Adrenal gland (tissue), 12 donors: ENCODE results near the gene SPART. TPM values are rescaled to one million over a fixed set of nuclear protein-coding genes. Genes with fewer than 3 reads are reported as not detected.

Experiments used
- DNase-seq, 7 donors: peaks; one replicate each; pipeline ENCODE4 v3.0.0-alpha.2; 2019 to 2020
- H3K27ac ChIP-seq, 5 donors: fragments of 200-600 bp; sonication (generic) in 4 of 5; 1 replicate in 3 of 5; 2 replicates in 2 of 5; pipeline versions ENCODE4 v1.5.1 to v1.8.0; 2016 to 2020; ENCODE audit warnings: mild to moderate bottlenecking in 1 of 5
- H3K27me3 ChIP-seq: fragments of 200-600 bp; 2 replicates; pipeline ENCODE4 v1.8.0; 2021
- H3K36me3 ChIP-seq, 2 donors: fragments of 200-600 bp; replicated peaks in 1 of 2; 1 replicate in 1 of 2; 2 replicates in 1 of 2; pipeline versions ENCODE4 v1.5.1 to v1.8.0; 2018 to 2022
- H3K4me1 ChIP-seq, 2 donors: fragments of 200-600 bp; replicated peaks in 1 of 2; 1 replicate in 1 of 2; 2 replicates in 1 of 2; pipeline versions ENCODE4 v1.5.1 to v1.8.0; 2018 to 2021
- H3K4me3 ChIP-seq, 4 donors: fragments of 200-600 bp; sonication (generic) in 3 of 4; one replicate each; pipeline ENCODE4 v1.5.1; 2016 to 2018
- H3K9me3 ChIP-seq, 3 donors: fragments of 200-600 bp; sonication (generic) in 1 of 3; replicated peaks in 1 of 3; 1 replicate in 2 of 3; 2 replicates in 1 of 3; pipeline versions ENCODE4 v1.5.1 to v1.8.0; 2016 to 2021
- POLR2A ChIP-seq, 2 donors: fragments of 450-650 bp; IDR thresholded peaks; one replicate each; pipeline ENCODE4 v1.6.1; 2017; ENCODE audit warnings: antibody characterized with exemption in 2 of 2, mild to moderate bottlenecking in 2 of 2, moderate library complexity in 1 of 2
- WGBS, 4 donors: extraction: QIAGEN DNeasy Blood & Tissue Kit in 2 of 4; methylation state at CpG; one replicate each; pipeline versions ENCODE4 v1.1.5 to v1.1.7; 2013 to 2017; 5-methylcytosine and 5-hydroxymethylcytosine counted together
- intact Hi-C, 2 donors: fragments of 100-400 bp; cut with DNase I; formaldehyde crosslinking; loops; one replicate each; pipeline versions ENCODE4 v1.14.1 to v1.15.0; 2022 to 2023
- polyA plus RNA-seq, 3 donors: library from polyadenylated mRNA; stranded (reverse); fragments of 200-250 nt in 2 of 3; fragments of 350-450 nt in 1 of 3; fragmentation: Illumina TruSeq in 1 of 3; extraction: RNeasy Lipid Tissue Mini Kit (QIAGEN cat#74804) in 1 of 3; gene quantifications; one replicate each; pipeline ENCODE4 v1.2.3, GENCODE V29; 2013 to 2014
- total RNA-seq, 9 donors: library from RNA; depleted of rRNA in 4 of 9; stranded (reverse); fragments of >200 nt in 4 of 9; fragments of 120-200 nt in 1 of 9; fragmentation: NEBNext Ultra II Directional in 1 of 9; extraction: Animal tissue kit (Norgen Biotek cat#: 25700) in 1 of 9; gene quantifications; one replicate each; pipeline versions ENCODE4 v1.1.0 to v1.2.4, GENCODE V29; 2013 to 2023
- TF ChIP-seq, protein P1 (sequence below), 6 experiments: fragments of 450-650 bp in 4 of 6; fragments of 200-600 bp in 2 of 6; sonication (generic) in 1 of 6; IDR thresholded peaks; 1 replicate in 5 of 6; 2 replicates in 1 of 6; pipeline versions ENCODE4 v1.5.1 to v1.8.0; 2016 to 2021; ENCODE audit warnings: antibody characterized with exemption in 6 of 6, mild to moderate bottlenecking in 2 of 6, moderate library complexity in 1 of 6
- donor health status: healthy with polysubstance abuse.
- donor health status: Bipolar disorder and iron deficiency.
- donor health status: DM: yes; HTN: yes; CAD: no.
- donor health status: DM: no; HTN: no; CAD: no.
- donor health status: DM: no; HTN: no; CAD: no.
- donor health status: DM: yes; HTN: yes; CAD: no.

The SPART gene
- total and polyA plus RNA-seq, 12 donors, result 29.2 to 314 (median 92.0) TPM

DNA sequence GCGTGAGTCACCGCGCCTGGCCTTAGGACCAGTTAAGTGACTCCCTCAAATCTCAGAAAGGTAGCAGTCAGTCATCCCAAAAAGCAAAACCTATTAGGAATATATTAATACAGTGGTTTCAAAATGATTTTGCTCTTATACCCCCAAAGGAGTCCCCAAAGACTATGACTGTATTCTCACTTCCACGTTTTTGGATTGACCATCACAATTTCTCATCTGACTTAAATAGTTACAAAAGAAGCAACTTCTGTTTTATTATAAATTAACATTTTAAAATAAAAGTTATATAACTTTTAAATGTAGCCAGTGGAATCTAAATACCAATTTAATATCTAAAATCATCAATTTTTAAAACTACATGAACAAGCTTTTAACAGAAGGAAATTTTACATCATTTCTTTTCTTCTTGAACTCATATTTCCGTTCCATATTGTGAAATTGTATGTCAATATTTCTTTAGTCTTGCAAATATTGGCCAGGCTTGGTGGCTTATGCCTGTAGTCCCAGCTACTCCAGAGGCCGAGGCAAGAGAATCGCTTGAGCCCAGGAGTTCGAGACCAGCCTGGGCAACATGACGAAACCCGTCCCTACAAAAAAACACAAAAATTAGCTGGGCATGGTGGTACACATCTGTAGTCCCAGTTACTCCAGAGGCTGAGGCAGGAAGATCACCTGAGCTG is 1.5 kb upstream of the SPART start:
- intact Hi-C loops, result loop anchor here in 1 of 2 donors (5.0 to 10.0 kb wide), 2 partner anchors 50 to 53 kb away; partner anchors contain the start of gene CCDC169
- Histone ChIP-seq H3K27me3 (no peaks in the 10 kb centered on the region), H3K36me3 (no peaks in the 10 kb centered on the region), H3K4me3 (no peak overlapping the region), H3K9me3 (no peaks in the 10 kb centered on the region), H3K27ac (peak overlapping the region in 1 of 5 donors; percentile 19), H3K4me1 (peaks cover 10 to 42% of the 10 kb centered on the region in 2 donors)
- WGBS, 4 donors, result 83 to 90% (median 86%) methylated on average over 10 of the region's 10 CpGs
- DNase-seq, result no peak
- TF ChIP-seq, protein P1, sequence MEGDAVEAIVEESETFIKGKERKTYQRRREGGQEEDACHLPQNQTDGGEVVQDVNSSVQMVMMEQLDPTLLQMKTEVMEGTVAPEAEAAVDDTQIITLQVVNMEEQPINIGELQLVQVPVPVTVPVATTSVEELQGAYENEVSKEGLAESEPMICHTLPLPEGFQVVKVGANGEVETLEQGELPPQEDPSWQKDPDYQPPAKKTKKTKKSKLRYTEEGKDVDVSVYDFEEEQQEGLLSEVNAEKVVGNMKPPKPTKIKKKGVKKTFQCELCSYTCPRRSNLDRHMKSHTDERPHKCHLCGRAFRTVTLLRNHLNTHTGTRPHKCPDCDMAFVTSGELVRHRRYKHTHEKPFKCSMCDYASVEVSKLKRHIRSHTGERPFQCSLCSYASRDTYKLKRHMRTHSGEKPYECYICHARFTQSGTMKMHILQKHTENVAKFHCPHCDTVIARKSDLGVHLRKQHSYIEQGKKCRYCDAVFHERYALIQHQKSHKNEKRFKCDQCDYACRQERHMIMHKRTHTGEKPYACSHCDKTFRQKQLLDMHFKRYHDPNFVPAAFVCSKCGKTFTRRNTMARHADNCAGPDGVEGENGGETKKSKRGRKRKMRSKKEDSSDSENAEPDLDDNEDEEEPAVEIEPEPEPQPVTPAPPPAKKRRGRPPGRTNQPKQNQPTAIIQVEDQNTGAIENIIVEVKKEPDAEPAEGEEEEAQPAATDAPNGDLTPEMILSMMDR (IDR thresholded peaks at IDR 0.05), result no peak
- TF ChIP-seq POLR2A (IDR thresholded peaks at IDR 0.05), result no peak

DNA sequence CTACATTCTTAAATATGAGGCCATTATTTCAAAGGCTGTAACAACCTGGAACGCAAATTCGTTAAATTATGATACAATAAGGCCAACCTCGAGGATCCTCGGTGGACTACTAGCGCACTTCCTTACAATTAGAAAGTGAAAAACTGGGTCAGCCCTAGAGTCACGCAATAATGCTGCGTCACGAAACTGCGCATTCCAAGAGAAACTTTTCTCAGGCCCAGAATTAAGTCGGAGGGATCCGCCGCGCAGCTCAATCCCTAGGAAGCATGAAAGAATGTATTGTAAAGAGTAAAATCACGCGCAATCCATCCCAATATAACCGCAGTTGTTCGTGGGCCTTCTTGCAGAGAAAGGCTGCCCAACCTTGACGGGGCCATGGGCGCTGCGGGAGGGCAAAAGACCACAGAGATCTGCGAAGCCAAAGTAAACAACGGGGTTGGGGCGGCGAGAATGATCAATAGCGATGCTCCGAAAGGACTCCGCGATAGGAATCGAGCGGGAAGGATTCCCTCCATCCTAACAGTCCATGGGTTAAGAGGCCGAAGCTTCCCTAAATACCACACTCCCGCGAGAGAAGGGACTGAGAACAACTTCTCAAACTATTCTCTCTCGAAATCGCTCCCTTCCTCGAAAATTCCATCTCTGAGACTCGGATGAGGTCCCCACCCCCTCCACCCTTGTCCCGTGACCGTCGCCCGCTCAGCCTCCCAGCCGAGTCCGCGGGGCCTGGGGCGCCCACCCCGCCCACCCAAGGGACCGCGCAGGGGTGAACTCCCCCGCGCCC is 564 bp downstream of the SPART start:
- H3K27me3 ChIP-seq, result no peaks in the 10 kb centered on the region
- peak overlapping the region in 3 of 4 donors; percentile 84 to 96 (median 92) for H3K4me3 ChIP-seq
- H3K27ac ChIP-seq, result peak overlapping the region; percentile 97 to 100 (median 99)
- 0 to 2% (median 1%) methylated on average over 40 to 50 of the region's 50 CpGs for WGBS, 4 donors
- peaks cover 10 to 53% of the 10 kb centered on the region in 2 donors for H3K4me1 ChIP-seq
- H3K36me3 ChIP-seq, result no peaks in the 10 kb centered on the region
- DNase-seq, result peak; percentile 76 to 94 (median 86)
- intact Hi-C loops, result loop anchor here in 1 of 2 donors (5.0 to 10.0 kb wide), 2 partner anchors 51 to 52 kb away; partner anchors contain the start of gene CCDC169
- H3K9me3 ChIP-seq, result no peaks in the 10 kb centered on the region
- TF ChIP-seq, protein P1 (IDR thresholded peaks at IDR 0.05), result no peak
- peak; percentile 52 to 92 for TF ChIP-seq POLR2A (IDR thresholded peaks at IDR 0.05)

DNA sequence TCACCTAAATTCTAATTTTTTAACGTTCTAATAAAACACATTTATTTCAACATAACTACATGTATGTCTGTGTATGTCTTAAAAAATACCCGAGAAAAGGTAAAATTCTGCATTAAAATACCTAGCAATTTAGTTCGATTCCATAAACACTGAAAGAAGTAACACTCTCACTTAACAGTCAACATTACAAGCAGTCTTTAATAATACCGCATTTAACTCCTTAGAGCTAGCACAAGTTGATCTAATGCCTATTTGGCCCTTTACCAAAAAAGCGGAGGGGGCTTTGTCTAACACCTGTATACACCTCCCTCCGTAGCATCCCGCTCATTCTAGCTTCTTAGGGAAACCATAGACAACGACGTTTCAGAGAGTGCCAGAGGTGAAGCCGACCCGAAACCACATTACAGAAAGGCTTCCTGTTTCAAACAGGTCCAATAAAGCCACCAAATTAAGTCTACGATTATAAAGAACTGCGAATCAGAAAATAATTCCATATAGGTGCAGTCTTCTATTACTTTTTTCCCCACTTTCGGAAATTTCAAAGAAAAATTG is 1.2 kb downstream of the SPART start:
- 4 to 16% (median 8%) methylated on average over 14 of the region's 14 CpGs for WGBS, 4 donors
- Histone ChIP-seq H3K4me3 (peak overlapping the region in 3 of 4 donors; percentile 84 to 92 (median 89)), H3K27ac (peak overlapping the region; percentile 97 to 100 (median 99)), H3K36me3 (no peaks in the 10 kb centered on the region), H3K4me1 (peaks cover 10 to 53% of the 10 kb centered on the region in 2 donors), H3K27me3 (no peaks in the 10 kb centered on the region), H3K9me3 (no peaks in the 10 kb centered on the region)
- peak in 5 of 7 donors; percentile 20 to 59 (median 33) for DNase-seq
- TF ChIP-seq, protein P1 (IDR thresholded peaks at IDR 0.05), result no peak
- no peak for TF ChIP-seq POLR2A (IDR thresholded peaks at IDR 0.05)
- intact Hi-C loops, result loop anchor here in 1 of 2 donors (5.0 to 10.0 kb wide), 2 partner anchors 50 to 52 kb away; partner anchors contain the start of gene CCDC169

DNA sequence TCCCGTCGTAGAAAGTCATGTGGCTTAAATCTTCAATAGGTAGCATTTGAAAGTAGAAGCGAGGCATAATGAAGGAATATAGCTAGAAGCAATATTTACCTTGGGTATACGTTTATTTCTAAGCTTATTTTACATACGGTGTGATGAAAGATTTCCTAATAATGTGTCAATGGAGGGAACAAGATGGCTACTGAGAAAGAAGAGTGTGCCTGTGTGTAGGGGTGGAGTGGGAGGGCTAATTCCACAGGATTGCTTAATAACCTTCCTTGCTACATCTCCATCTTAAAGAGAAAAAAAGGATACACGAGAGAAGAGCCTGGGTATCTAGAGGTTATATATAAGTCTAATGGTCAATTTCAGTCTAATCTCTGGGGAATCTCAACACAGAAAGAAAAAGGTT is 2.0 kb downstream of the SPART start:
- Histone ChIP-seq H3K36me3 (no peaks in the 10 kb centered on the region), H3K4me1 (peaks cover 10 to 53% of the 10 kb centered on the region in 2 donors), H3K27ac (peak overlapping the region; percentile 64 to 100 (median 99)), H3K27me3 (no peaks in the 10 kb centered on the region), H3K4me3 (peak overlapping the region in 2 of 4 donors; percentile 84 to 92), H3K9me3 (no peaks in the 10 kb centered on the region)
- TF ChIP-seq POLR2A (IDR thresholded peaks at IDR 0.05), result no peak
- TF ChIP-seq, protein P1 (IDR thresholded peaks at IDR 0.05), result no peak
- DNase-seq, result peak in 4 of 7 donors; percentile 19 to 54 (median 48)
- intact Hi-C loops, result loop anchor here in 1 of 2 donors (10.0 kb wide), 1 partner anchor 49 kb away; the partner anchor contains the start of gene CCDC169
- 41 to 56% (median 52%) methylated on average over 6 of the region's 6 CpGs for WGBS, 4 donors
